Uterus (tissue), 4 donors: ENCODE data around the gene CLDN3. TPM values are rescaled to one million over a fixed set of nuclear protein-coding genes. Genes with fewer than 3 reads are reported as not detected.

Experiments used
- DNase-seq, 2 donors: peaks; one replicate each; pipeline ENCODE4 v3.0.0-alpha.2; 2019 to 2020
- H3K27ac ChIP-seq, 2 donors: fragments of 200-600 bp; sonication (generic); 1 replicate in 1 of 2; 2 replicates in 1 of 2; pipeline ENCODE4 v1.5.1; 2016 to 2018
- H3K27me3 ChIP-seq, 2 donors: fragments of 200-600 bp; sonication (generic); one replicate each; pipeline ENCODE4 v1.5.1; 2018 to 2019; ENCODE audit warnings: control low read depth in 1 of 2
- H3K36me3 ChIP-seq, 2 donors: fragments of 200-600 bp; sonication (generic); one replicate each; pipeline ENCODE4 v1.5.1; 2019; ENCODE audit warnings: control low read depth in 1 of 2
- H3K4me1 ChIP-seq, 2 donors: fragments of 200-600 bp; sonication (generic); one replicate each; pipeline ENCODE4 v1.5.1; 2018 to 2019; ENCODE audit warnings: control low read depth in 1 of 2
- H3K4me3 ChIP-seq, 2 donors: fragments of 200-600 bp; sonication (generic); 1 replicate in 1 of 2; 2 replicates in 1 of 2; pipeline ENCODE4 v1.5.1; 2018 to 2019; ENCODE audit warnings: mild to moderate bottlenecking in 1 of 2
- H3K9me3 ChIP-seq, 2 donors: fragments of 200-600 bp; sonication (generic); one replicate each; pipeline ENCODE4 v1.5.1; 2019; ENCODE audit warnings: control low read depth in 1 of 2
- POLR2A ChIP-seq, 2 donors: fragments of 450-650 bp; IDR thresholded peaks; one replicate each; pipeline ENCODE4 v1.6.1; 2016; ENCODE audit warnings: antibody characterized with exemption in 2 of 2, mild to moderate bottlenecking in 1 of 2, moderate library complexity in 1 of 2
- intact Hi-C: fragments of 100-400 bp; cut with DNase I; formaldehyde crosslinking; loops from one replicate; pipeline ENCODE4 v1.15.1; 2023; ENCODE audit warnings: low total_unique reads
- total RNA-seq, 4 donors: library from RNA; depleted of rRNA in 3 of 4; stranded (reverse); fragments of >200 nt in 3 of 4; gene quantifications; one replicate each; pipeline versions ENCODE4 v1.1.0 to v1.2.4, GENCODE V29; 2014 to 2023
- TF ChIP-seq, protein P1 (sequence below), 4 experiments: fragments of 200-600 bp in 2 of 4; fragments of 450-650 bp in 2 of 4; sonication (generic) in 2 of 4; IDR thresholded peaks; one replicate each; pipeline ENCODE4 v1.5.1; 2016 to 2019; ENCODE audit warnings: antibody characterized with exemption in 4 of 4, mild to moderate bottlenecking in 2 of 4, moderate library complexity in 1 of 4
- donor health status: DM: yes; HTN: yes; CAD: no.

Gene CLDN3
- 10 to 100 TPM in 1 of 4 donors, under 1 TPM in 2, not detected in 1; 0.51 to 15.1 (median 0.88) TPM for total RNA-seq

GRCh38 chr7:73770002-73770859 is at the start of gene CLDN3:
Gene CLDN3 (minus strand): TSS chr7:73770270. CDS start chr7:73770049, 221 bp downstream.
- Histone ChIP-seq H3K4me3 (no peak within 1 kb of the TSS), H3K36me3 (no peaks in the 10 kb centered on the region), H3K27ac (no peak within 1 kb of the TSS), H3K9me3 (no peaks in the 10 kb centered on the region), H3K4me1 (peaks cover 0 to 4% of the 10 kb centered on the region in 2 donors), H3K27me3 (peaks cover 6 to 27% of the 10 kb centered on the region in 2 donors)
- TF ChIP-seq, protein P1, sequence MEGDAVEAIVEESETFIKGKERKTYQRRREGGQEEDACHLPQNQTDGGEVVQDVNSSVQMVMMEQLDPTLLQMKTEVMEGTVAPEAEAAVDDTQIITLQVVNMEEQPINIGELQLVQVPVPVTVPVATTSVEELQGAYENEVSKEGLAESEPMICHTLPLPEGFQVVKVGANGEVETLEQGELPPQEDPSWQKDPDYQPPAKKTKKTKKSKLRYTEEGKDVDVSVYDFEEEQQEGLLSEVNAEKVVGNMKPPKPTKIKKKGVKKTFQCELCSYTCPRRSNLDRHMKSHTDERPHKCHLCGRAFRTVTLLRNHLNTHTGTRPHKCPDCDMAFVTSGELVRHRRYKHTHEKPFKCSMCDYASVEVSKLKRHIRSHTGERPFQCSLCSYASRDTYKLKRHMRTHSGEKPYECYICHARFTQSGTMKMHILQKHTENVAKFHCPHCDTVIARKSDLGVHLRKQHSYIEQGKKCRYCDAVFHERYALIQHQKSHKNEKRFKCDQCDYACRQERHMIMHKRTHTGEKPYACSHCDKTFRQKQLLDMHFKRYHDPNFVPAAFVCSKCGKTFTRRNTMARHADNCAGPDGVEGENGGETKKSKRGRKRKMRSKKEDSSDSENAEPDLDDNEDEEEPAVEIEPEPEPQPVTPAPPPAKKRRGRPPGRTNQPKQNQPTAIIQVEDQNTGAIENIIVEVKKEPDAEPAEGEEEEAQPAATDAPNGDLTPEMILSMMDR (IDR thresholded peaks at IDR 0.05) = no peak
- peak in 1 of 2 donors; percentile 73 for TF ChIP-seq POLR2A (IDR thresholded peaks at IDR 0.05)
- intact Hi-C loops = no loop called here
- no peak for DNase-seq

- H3K27ac ChIP-seq = no peak overlapping the region
- TF ChIP-seq POLR2A (IDR thresholded peaks at IDR 0.05) = no peak
- TF ChIP-seq, protein P1 (IDR thresholded peaks at IDR 0.05) = no peak
- H3K4me3 ChIP-seq = no peak overlapping the region
- DNase-seq = no peak
- H3K9me3 ChIP-seq = no peaks in the 10 kb centered on the region
- no peaks in the 10 kb centered on the region for H3K27me3 ChIP-seq
- H3K36me3 ChIP-seq = no peaks in the 10 kb centered on the region
- no peaks in the 10 kb centered on the region for H3K4me1 ChIP-seq
- intact Hi-C loops = no loop called here
Observed at GRCh38 chr7:73817121-73817520, 47.1 kb upstream of the CLDN3 start.

DNA sequence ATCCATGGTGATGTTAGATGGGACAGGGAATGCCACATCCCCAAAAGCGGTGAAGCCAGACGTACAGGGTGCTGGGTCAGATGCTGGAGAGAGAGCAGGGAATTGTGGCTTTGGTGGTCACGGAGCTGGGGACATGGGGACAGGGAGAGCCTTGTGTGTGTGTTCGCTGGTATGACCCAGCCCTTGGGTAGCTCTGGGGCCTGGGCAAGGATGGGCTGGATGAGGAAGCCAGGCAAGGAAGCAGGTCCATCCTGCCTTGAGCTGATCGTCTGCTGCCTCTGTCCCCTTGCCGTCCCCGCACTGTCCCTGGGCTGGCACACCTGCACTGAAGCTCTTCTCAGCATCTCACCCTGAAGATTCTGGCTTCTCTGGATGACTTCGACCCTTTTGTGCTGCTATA is 45.4 kb upstream of the CLDN3 start:
- Histone ChIP-seq H3K36me3 (no peaks in the 10 kb centered on the region), H3K4me3 (no peak overlapping the region), H3K9me3 (no peaks in the 10 kb centered on the region), H3K27ac (no peak overlapping the region), H3K27me3 (no peaks in the 10 kb centered on the region), H3K4me1 (no peaks in the 10 kb centered on the region)
- DNase-seq = no peak
- TF ChIP-seq POLR2A (IDR thresholded peaks at IDR 0.05) = no peak
- TF ChIP-seq, protein P1 (IDR thresholded peaks at IDR 0.05) = no peak
- intact Hi-C loops = no loop called here

GRCh38 chr7:73812996-73813395 is 42.9 kb upstream of the CLDN3 start:
- Histone ChIP-seq H3K27me3 (no peaks in the 10 kb centered on the region), H3K9me3 (no peaks in the 10 kb centered on the region), H3K4me3 (no peak overlapping the region), H3K4me1 (no peaks in the 10 kb centered on the region), H3K27ac (no peak overlapping the region), H3K36me3 (no peaks in the 10 kb centered on the region)
- DNase-seq = no peak
- TF ChIP-seq, protein P1 (IDR thresholded peaks at IDR 0.05) = no peak
- TF ChIP-seq POLR2A (IDR thresholded peaks at IDR 0.05) = no peak
- intact Hi-C loops = loop anchor here (5.0 kb wide), 1 partner anchor 44 kb away; no protein-coding TSS in a partner anchor

- H3K4me3 ChIP-seq = no peak overlapping the region
- no peak overlapping the region for H3K27ac ChIP-seq
- H3K9me3 ChIP-seq = no peaks in the 10 kb centered on the region
- DNase-seq = peak; percentile 43 to 52
- H3K27me3 ChIP-seq = no peaks in the 10 kb centered on the region
- intact Hi-C loops = loop anchor here (5.0 kb wide), 1 partner anchor 46 kb away; no protein-coding TSS in a partner anchor
- H3K4me1 ChIP-seq = no peaks in the 10 kb centered on the region
- no peaks in the 10 kb centered on the region for H3K36me3 ChIP-seq
- no peak for TF ChIP-seq POLR2A (IDR thresholded peaks at IDR 0.05)
- TF ChIP-seq, protein P1 (IDR thresholded peaks at IDR 0.05) = peak; percentile 77 to 79 (median 78)
Observed at GRCh38 chr7:73811760-73812168, 41.7 kb upstream of the CLDN3 start.
